ENCODE data around the gene LDHB.

Gene LDHB

GRCh38 chr12:21638054-21638891, 19.4 kb downstream of the LDHB start:
- DNase-seq (ENCODE audit: low read depth), result no peak
- Histone ChIP-seq H3K9ac (ENCODE audit: low read length) (no peak overlapping the region), H3K4me3 (ENCODE audit: low read length) (no peak overlapping the region), H3K27me3 (replicated peaks; ENCODE audit: control insufficient read depth, insufficient read depth, low read length) (no peaks in the 10 kb centered on the region), H3K36me3 (ENCODE audit: control insufficient read depth, insufficient read depth, low read length, severe bottlenecking) (peaks cover 96% of the 10 kb centered on the region), H3K4me1 (ENCODE audit: control insufficient read depth, insufficient read depth, low read length) (peaks cover 38% of the 10 kb centered on the region), H3K9me3 (ENCODE audit: control insufficient read depth, low read length) (no peaks in the 10 kb centered on the region)

- Histone ChIP-seq H3K4me1 (ENCODE audit: control insufficient read depth, insufficient read depth, low read length) (peaks cover 14% of the 10 kb centered on the region), H3K27me3 (replicated peaks; ENCODE audit: control insufficient read depth, insufficient read depth, low read length) (no peaks in the 10 kb centered on the region), H3K36me3 (ENCODE audit: control insufficient read depth, insufficient read depth, low read length, severe bottlenecking) (peaks cover 66% of the 10 kb centered on the region), H3K4me3 (ENCODE audit: low read length) (no peak overlapping the region), H3K9me3 (ENCODE audit: control insufficient read depth, low read length) (no peaks in the 10 kb centered on the region), H3K9ac (ENCODE audit: low read length) (no peak overlapping the region)
- no peak for DNase-seq (ENCODE audit: low read depth)
Observed at GRCh38 chr12:21634245-21634644, 23.4 kb downstream of the LDHB start.

- no peaks in the 10 kb centered on the region for H3K9me3 ChIP-seq (ENCODE audit: control insufficient read depth, low read length)
- H3K4me3 ChIP-seq (ENCODE audit: low read length), result no peak overlapping the region
- peaks cover 37% of the 10 kb centered on the region for H3K36me3 ChIP-seq (ENCODE audit: control insufficient read depth, insufficient read depth, low read length, severe bottlenecking)
- no peak for DNase-seq (ENCODE audit: low read depth)
- no peak overlapping the region for H3K9ac ChIP-seq (ENCODE audit: low read length)
- H3K4me1 ChIP-seq (ENCODE audit: control insufficient read depth, insufficient read depth, low read length), result no peaks in the 10 kb centered on the region
- no peaks in the 10 kb centered on the region for H3K27me3 ChIP-seq (replicated peaks; ENCODE audit: control insufficient read depth, insufficient read depth, low read length)
Observed at GRCh38 chr12:21631367-21631766, 26.3 kb downstream of the LDHB start.

- DNase-seq (ENCODE audit: low read depth), result no peak
- Histone ChIP-seq H3K9ac (ENCODE audit: low read length) (no peak overlapping the region), H3K4me1 (ENCODE audit: control insufficient read depth, insufficient read depth, low read length) (no peaks in the 10 kb centered on the region), H3K9me3 (ENCODE audit: control insufficient read depth, low read length) (no peaks in the 10 kb centered on the region), H3K27me3 (replicated peaks; ENCODE audit: control insufficient read depth, insufficient read depth, low read length) (no peaks in the 10 kb centered on the region), H3K4me3 (ENCODE audit: low read length) (no peak overlapping the region), H3K36me3 (ENCODE audit: control insufficient read depth, insufficient read depth, low read length, severe bottlenecking) (peaks cover 4% of the 10 kb centered on the region)
Observed at GRCh38 chr12:21627924-21628323, 29.7 kb downstream of the LDHB start.

- H3K4me3 ChIP-seq (ENCODE audit: low read length), result no peak overlapping the region
- no peaks in the 10 kb centered on the region for H3K9me3 ChIP-seq (ENCODE audit: control insufficient read depth, low read length)
- no peaks in the 10 kb centered on the region for H3K36me3 ChIP-seq (ENCODE audit: control insufficient read depth, insufficient read depth, low read length, severe bottlenecking)
- no peak overlapping the region for H3K9ac ChIP-seq (ENCODE audit: low read length)
- no peaks in the 10 kb centered on the region for H3K27me3 ChIP-seq (replicated peaks; ENCODE audit: control insufficient read depth, insufficient read depth, low read length)
- no peak for DNase-seq (ENCODE audit: low read depth)
- peaks cover 22% of the 10 kb centered on the region for H3K4me1 ChIP-seq (ENCODE audit: control insufficient read depth, insufficient read depth, low read length)
Observed at GRCh38 chr12:21618566-21618965, 39.1 kb downstream of the LDHB start.

- Histone ChIP-seq H3K4me3 (ENCODE audit: low read length) (no peak overlapping the region), H3K27me3 (replicated peaks; ENCODE audit: control insufficient read depth, insufficient read depth, low read length) (no peaks in the 10 kb centered on the region), H3K36me3 (ENCODE audit: control insufficient read depth, insufficient read depth, low read length, severe bottlenecking) (no peaks in the 10 kb centered on the region), H3K4me1 (ENCODE audit: control insufficient read depth, insufficient read depth, low read length) (peaks cover 23% of the 10 kb centered on the region), H3K9ac (ENCODE audit: low read length) (no peak overlapping the region), H3K9me3 (ENCODE audit: control insufficient read depth, low read length) (no peaks in the 10 kb centered on the region)
- DNase-seq (ENCODE audit: low read depth), result no peak
Observed at GRCh38 chr12:21617030-21617429, 40.6 kb downstream of the LDHB start.

- Histone ChIP-seq H3K27me3 (replicated peaks; ENCODE audit: control insufficient read depth, insufficient read depth, low read length) (peaks cover 3% of the 10 kb centered on the region), H3K9me3 (ENCODE audit: control insufficient read depth, low read length) (no peaks in the 10 kb centered on the region), H3K9ac (ENCODE audit: low read length) (no peak overlapping the region), H3K4me1 (ENCODE audit: control insufficient read depth, insufficient read depth, low read length) (peaks cover 23% of the 10 kb centered on the region), H3K4me3 (ENCODE audit: low read length) (no peak overlapping the region), H3K36me3 (ENCODE audit: control insufficient read depth, insufficient read depth, low read length, severe bottlenecking) (no peaks in the 10 kb centered on the region)
- no peak for DNase-seq (ENCODE audit: low read depth)
Observed at GRCh38 chr12:21615431-21615830, 42.2 kb downstream of the LDHB start.

- Histone ChIP-seq H3K9me3 (ENCODE audit: control insufficient read depth, low read length) (no peaks in the 10 kb centered on the region), H3K27me3 (replicated peaks; ENCODE audit: control insufficient read depth, insufficient read depth, low read length) (peaks cover 10% of the 10 kb centered on the region), H3K9ac (ENCODE audit: low read length) (no peak overlapping the region), H3K36me3 (ENCODE audit: control insufficient read depth, insufficient read depth, low read length, severe bottlenecking) (no peaks in the 10 kb centered on the region), H3K4me1 (ENCODE audit: control insufficient read depth, insufficient read depth, low read length) (peaks cover 23% of the 10 kb centered on the region), H3K4me3 (ENCODE audit: low read length) (peak overlapping the region; percentile 40)
- DNase-seq (ENCODE audit: low read depth), result no peak
Observed at GRCh38 chr12:21614506-21614905, 43.1 kb downstream of the LDHB start.

GRCh38 chr12:21613931-21614330, 43.7 kb downstream of the LDHB start:
- peaks cover 14% of the 10 kb centered on the region for H3K27me3 ChIP-seq (replicated peaks; ENCODE audit: control insufficient read depth, insufficient read depth, low read length)
- H3K9me3 ChIP-seq (ENCODE audit: control insufficient read depth, low read length), result no peaks in the 10 kb centered on the region
- peaks cover 23% of the 10 kb centered on the region for H3K4me1 ChIP-seq (ENCODE audit: control insufficient read depth, insufficient read depth, low read length)
- peak; percentile 53 for DNase-seq (ENCODE audit: low read depth)
- no peaks in the 10 kb centered on the region for H3K36me3 ChIP-seq (ENCODE audit: control insufficient read depth, insufficient read depth, low read length, severe bottlenecking)
- H3K9ac ChIP-seq (ENCODE audit: low read length), result no peak overlapping the region
- H3K4me3 ChIP-seq (ENCODE audit: low read length), result peak overlapping the region; percentile 40

GRCh38 chr12:21608196-21608595, 49.4 kb downstream of the LDHB start:
- Histone ChIP-seq H3K9me3 (ENCODE audit: control insufficient read depth, low read length) (no peaks in the 10 kb centered on the region), H3K36me3 (ENCODE audit: control insufficient read depth, insufficient read depth, low read length, severe bottlenecking) (no peaks in the 10 kb centered on the region), H3K4me1 (ENCODE audit: control insufficient read depth, insufficient read depth, low read length) (peaks cover 5% of the 10 kb centered on the region), H3K9ac (ENCODE audit: low read length) (no peak overlapping the region), H3K27me3 (replicated peaks; ENCODE audit: control insufficient read depth, insufficient read depth, low read length) (peaks cover 17% of the 10 kb centered on the region), H3K4me3 (ENCODE audit: low read length) (no peak overlapping the region)
- no peak for DNase-seq (ENCODE audit: low read depth)

- peak; percentile 67 for DNase-seq (ENCODE audit: low read depth)
Observed at GRCh38 chr12:21607701-21608100, 49.9 kb downstream of the LDHB start.

GRCh38 chr12:21606175-21606574, 51.5 kb downstream of the LDHB start:
- H3K4me1 ChIP-seq (ENCODE audit: control insufficient read depth, insufficient read depth, low read length), result peaks cover 12% of the 10 kb centered on the region
- no peaks in the 10 kb centered on the region for H3K9me3 ChIP-seq (ENCODE audit: control insufficient read depth, low read length)
- H3K27me3 ChIP-seq (replicated peaks; ENCODE audit: control insufficient read depth, insufficient read depth, low read length), result peaks cover 21% of the 10 kb centered on the region
- H3K9ac ChIP-seq (ENCODE audit: low read length), result no peak overlapping the region
- H3K36me3 ChIP-seq (ENCODE audit: control insufficient read depth, insufficient read depth, low read length, severe bottlenecking), result no peaks in the 10 kb centered on the region
- H3K4me3 ChIP-seq (ENCODE audit: low read length), result no peak overlapping the region
- DNase-seq (ENCODE audit: low read depth), result no peak

More at GRCh38 chr12:21607701-21608100, 49.9 kb downstream of the LDHB start:
- Histone ChIP-seq H3K36me3 (ENCODE audit: control insufficient read depth, insufficient read depth, low read length, severe bottlenecking) (no peaks in the 10 kb centered on the region), H3K9ac (ENCODE audit: low read length) (no peak overlapping the region), H3K9me3 (ENCODE audit: control insufficient read depth, low read length) (no peaks in the 10 kb centered on the region), H3K4me1 (ENCODE audit: control insufficient read depth, insufficient read depth, low read length) (peaks cover 10% of the 10 kb centered on the region), H3K4me3 (ENCODE audit: low read length) (no peak overlapping the region), H3K27me3 (replicated peaks; ENCODE audit: control insufficient read depth, insufficient read depth, low read length) (peaks cover 17% of the 10 kb centered on the region)
